OCI-LY7 (cell line): ENCODE results near the gene PPBP. TPM values are rescaled to one million over a fixed set of nuclear protein-coding genes. Genes with fewer than 3 reads are reported as not detected.
"Not testable (repeated sequence)": the region's sequence is repeated elsewhere in the genome, so short reads cannot be mapped to it uniquely, and the experiment has no call there.

ENCODE experiments used
- BruUV-seq: library from RNA; stranded (reverse); fragments of 400-500 nt; replicated peaks from 2 replicates; lab custom pipeline; 2021; lab: Mats Ljungman, UMichigan
- CTCF ChIA-PET: fragments of 300-600 bp; sonication (Branson Sonifier 250); formaldehyde crosslinking; loops from one replicate; lab custom pipeline; 2022; ENCODE audit warnings: antibody characterized with exemption; ENCODE audit not compliant: unreplicated experiment; lab: Charles Lee
- POLR2A ChIA-PET: fragments of 300-600 bp; sonication (Branson Sonifier 250); formaldehyde crosslinking; loops from one replicate; lab custom pipeline; 2022; ENCODE audit warnings: antibody characterized with exemption; lab: Charles Lee
- DNase-seq: peaks from one replicate; pipeline ENCODE4 v3.0.0-alpha.2; 2015; ENCODE audit warnings: low spot score
- H2AFZ ChIP-seq: fragments of 200-600 bp; sonication (generic), shearing (Covaris generic); 2 replicates; pipeline ENCODE4 v1.6.1; 2014; ENCODE audit warnings: mild to moderate bottlenecking, antibody characterized with exemption, low read length, moderate library complexity
- H3K27ac ChIP-seq: fragments of 200-600 bp; sonication (generic); 2 replicates; pipeline ENCODE4 v1.5.1; 2014; ENCODE audit warnings: mixed run types, low read depth, mild to moderate bottlenecking, moderate library complexity, low read length, inconsistent platforms; ENCODE audit not compliant: poor library complexity, severe bottlenecking
- H3K36me3 ChIP-seq: fragments of 200-600 bp; sonication (generic); 2 replicates; pipeline ENCODE4 v1.6.1; 2014; ENCODE audit warnings: mild to moderate bottlenecking, antibody characterized with exemption, low read length, moderate library complexity, mixed read lengths; ENCODE audit not compliant: insufficient read depth
- H3K4me1 ChIP-seq: fragments of 200-600 bp; sonication (generic); 2 replicates; pipeline ENCODE4 v1.5.1; 2014; ENCODE audit warnings: mild to moderate bottlenecking, low read length; ENCODE audit not compliant: insufficient read depth, poor library complexity, severe bottlenecking
- H3K4me2 ChIP-seq: fragments of 200-600 bp; sonication (generic); 2 replicates; pipeline ENCODE4 v1.6.1; 2014; ENCODE audit warnings: mild to moderate bottlenecking, low read length
- H3K4me3 ChIP-seq: fragments of 200-600 bp; sonication (generic); 2 replicates; pipeline ENCODE4 v1.5.1; 2014; ENCODE audit warnings: mild to moderate bottlenecking, low read depth, low read length; ENCODE audit not compliant: poor library complexity, severe bottlenecking
- H3K79me2 ChIP-seq: fragments of 200-600 bp; sonication (generic); 2 replicates; pipeline ENCODE4 v1.6.1; 2016; ENCODE audit warnings: low read depth, mild to moderate bottlenecking, low read length, moderate library complexity, mixed read lengths; ENCODE audit not compliant: insufficient read depth
- H3K9me2 ChIP-seq: fragments of 200-600 bp; sonication (generic); 2 replicates; pipeline ENCODE4 v1.6.1; 2016; ENCODE audit warnings: mild to moderate bottlenecking, low read length, mixed read lengths; ENCODE audit not compliant: insufficient read depth
- H3K9me3 ChIP-seq: fragments of 200-600 bp; sonication (generic); 2 replicates; pipeline ENCODE4 v1.6.1; 2014; ENCODE audit warnings: mild to moderate bottlenecking, mixed run types, low read length, mixed read lengths
- H4K20me1 ChIP-seq: fragments of 200-600 bp; sonication (generic); 2 replicates; pipeline ENCODE4 v1.6.1; 2014; ENCODE audit warnings: mild to moderate bottlenecking, antibody characterized with exemption, low read length, moderate library complexity, mixed read lengths; ENCODE audit not compliant: insufficient read depth
- EZH2phosphoT487 ChIP-seq: fragments of 200-600 bp; sonication (generic); IDR thresholded peaks from 2 replicates; pipeline ENCODE4 v1.6.1; 2018; ENCODE audit warnings: low read depth, borderline replicate concordance, mild to moderate bottlenecking, mixed run types, antibody characterized with exemption, low read length, moderate library complexity, mixed read lengths
- intact Hi-C: fragments of 100-400 bp; cut with micrococcal nuclease; formaldehyde crosslinking; loops from one replicate; pipeline ENCODE4 v1.10.0; 2022; ENCODE audit not compliant: unreplicated experiment
- total RNA-seq, 2 experiments: library from RNA; depleted of rRNA in 1 of 2; stranded (reverse); fragments of >200 nt in 1 of 2; shearing (Covaris generic) in 1 of 2; gene quantifications; 2 replicates each; pipeline ENCODE4 v1.2.3, GENCODE V29; 2014 to 2022
- TF ChIP-seq, protein P1 (sequence below): fragments of 200-600 bp; sonication (generic); conservative IDR thresholded peaks from 2 replicates; pipeline ENCODE4 v1.5.1; 2014; ENCODE audit warnings: mild to moderate bottlenecking, antibody characterized with exemption, low read length, moderate library complexity, mixed read lengths

Gene PPBP
- total RNA-seq, 2 experiments from 2014 or later = not detected

DNA sequence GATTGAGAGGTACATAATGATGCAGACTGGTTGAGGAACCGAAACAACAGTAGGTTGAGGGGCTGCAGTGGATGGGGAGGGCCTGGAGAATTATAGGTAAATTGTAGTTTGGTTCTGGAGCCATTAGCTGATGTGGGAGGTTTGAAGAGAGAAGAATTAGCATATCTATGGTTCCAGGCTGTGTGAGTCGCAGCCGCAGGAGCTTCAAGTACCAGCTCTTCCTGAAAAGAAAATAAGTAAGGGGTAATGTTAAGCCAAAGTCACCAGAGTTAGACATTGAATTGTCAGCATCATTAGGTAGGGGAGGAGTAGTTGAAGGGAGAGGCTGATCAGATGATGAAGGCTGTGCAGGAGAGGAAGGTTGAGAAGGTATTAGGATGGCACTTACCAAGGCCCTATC lies 35.6 kb downstream of the PPBP start:
- CTCF ChIA-PET = no interaction called here

DNA sequence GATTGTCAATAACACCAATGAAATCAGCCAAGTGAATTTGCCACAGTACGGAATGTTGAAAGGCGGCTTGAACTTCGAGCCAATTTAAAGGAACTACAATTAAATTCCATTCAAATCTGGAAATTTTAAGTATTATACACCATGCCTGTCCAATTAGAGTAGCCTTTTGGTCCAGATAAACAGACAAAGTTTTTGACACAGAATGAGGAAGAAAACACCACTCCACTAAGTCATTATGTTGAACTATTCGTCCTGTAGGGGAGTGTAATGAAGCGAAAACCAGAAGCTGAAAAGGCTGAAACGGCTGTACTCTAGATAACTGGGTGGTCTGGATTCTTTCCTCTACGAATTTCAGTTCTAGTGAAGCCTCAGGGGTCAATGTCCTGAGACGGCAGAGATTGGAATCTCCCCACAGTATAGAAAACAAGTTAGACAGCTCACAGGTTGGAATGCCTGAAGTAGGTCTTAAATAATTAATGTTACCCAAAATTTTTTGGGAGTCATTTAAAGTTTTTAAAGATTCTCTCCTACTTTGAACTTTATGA lies 37.5 kb downstream of the PPBP start:
- POLR2A ChIA-PET, CTCF ChIA-PET, H2AFZ ChIP-seq, H3K4me3 ChIP-seq, H3K27ac ChIP-seq, H3K4me1 ChIP-seq, H3K9me2 ChIP-seq, H3K9me3 ChIP-seq, H3K4me2 ChIP-seq, H3K79me2 ChIP-seq, BruUV-seq, H3K36me3 ChIP-seq, DNase-seq, H4K20me1 ChIP-seq, intact Hi-C loops: not testable (repeated sequence)

More for the DNA sequence above, 35.6 kb downstream of the PPBP start:
- Histone ChIP-seq H3K4me2 (no peak overlapping the region), H2AFZ (no peak overlapping the region), H3K79me2 (no peaks in the 10 kb centered on the region), H4K20me1 (no peaks in the 10 kb centered on the region), H3K4me3 (no peak overlapping the region), H3K36me3 (no peaks in the 10 kb centered on the region), H3K9me3 (no peaks in the 10 kb centered on the region), H3K4me1 (no peaks in the 10 kb centered on the region), H3K27ac (no peak overlapping the region), H3K9me2 (no peaks in the 10 kb centered on the region)
- DNase-seq = no peak
- TF ChIP-seq, protein P1, sequence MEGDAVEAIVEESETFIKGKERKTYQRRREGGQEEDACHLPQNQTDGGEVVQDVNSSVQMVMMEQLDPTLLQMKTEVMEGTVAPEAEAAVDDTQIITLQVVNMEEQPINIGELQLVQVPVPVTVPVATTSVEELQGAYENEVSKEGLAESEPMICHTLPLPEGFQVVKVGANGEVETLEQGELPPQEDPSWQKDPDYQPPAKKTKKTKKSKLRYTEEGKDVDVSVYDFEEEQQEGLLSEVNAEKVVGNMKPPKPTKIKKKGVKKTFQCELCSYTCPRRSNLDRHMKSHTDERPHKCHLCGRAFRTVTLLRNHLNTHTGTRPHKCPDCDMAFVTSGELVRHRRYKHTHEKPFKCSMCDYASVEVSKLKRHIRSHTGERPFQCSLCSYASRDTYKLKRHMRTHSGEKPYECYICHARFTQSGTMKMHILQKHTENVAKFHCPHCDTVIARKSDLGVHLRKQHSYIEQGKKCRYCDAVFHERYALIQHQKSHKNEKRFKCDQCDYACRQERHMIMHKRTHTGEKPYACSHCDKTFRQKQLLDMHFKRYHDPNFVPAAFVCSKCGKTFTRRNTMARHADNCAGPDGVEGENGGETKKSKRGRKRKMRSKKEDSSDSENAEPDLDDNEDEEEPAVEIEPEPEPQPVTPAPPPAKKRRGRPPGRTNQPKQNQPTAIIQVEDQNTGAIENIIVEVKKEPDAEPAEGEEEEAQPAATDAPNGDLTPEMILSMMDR = no peak
- TF ChIP-seq EZH2phosphoT487 = no peak
- POLR2A ChIA-PET = no interaction called here
- intact Hi-C loops = no loop called here
- BruUV-seq = no TSS peak

DNA sequence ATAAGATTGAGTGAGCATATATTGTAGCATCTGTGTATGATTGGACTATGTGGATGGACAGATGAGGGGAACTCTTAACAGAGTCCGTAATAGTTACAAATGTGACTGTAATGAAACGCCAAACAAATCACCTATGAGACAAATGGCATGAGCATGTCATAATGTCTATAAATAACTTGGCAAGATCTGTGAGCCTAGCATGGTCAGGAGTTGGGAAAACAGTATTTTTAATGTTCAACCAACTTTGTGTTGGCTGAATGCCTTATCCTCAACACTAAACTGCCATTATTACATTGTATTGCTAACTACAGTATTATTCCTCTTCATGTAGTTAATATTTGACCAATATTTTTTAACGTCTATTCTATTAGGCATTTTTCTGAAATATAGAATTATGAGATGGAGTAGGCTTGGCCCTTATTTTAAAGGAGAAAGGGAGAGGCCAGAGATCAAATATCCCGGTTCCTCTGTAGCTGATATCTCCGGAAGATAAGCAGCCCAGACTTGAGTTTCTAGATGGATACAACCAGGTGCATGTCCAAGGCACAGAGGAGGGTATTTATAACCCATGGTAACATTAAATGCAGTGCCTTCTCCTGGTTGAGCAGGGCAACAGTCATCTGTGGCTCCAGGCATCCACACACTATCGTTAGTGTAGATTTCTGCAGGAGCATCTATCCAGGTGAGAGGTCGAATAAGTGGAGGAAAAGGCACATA lies 38.8 kb downstream of the PPBP start:
- Histone ChIP-seq H3K79me2 (no peaks in the 10 kb centered on the region), H3K27ac (no peak overlapping the region), H4K20me1 (no peaks in the 10 kb centered on the region), H3K4me3 (no peak overlapping the region), H3K4me2 (no peak overlapping the region), H2AFZ (no peak overlapping the region), H3K36me3 (no peaks in the 10 kb centered on the region), H3K4me1 (no peaks in the 10 kb centered on the region), H3K9me3 (no peaks in the 10 kb centered on the region), H3K9me2 (no peaks in the 10 kb centered on the region)
- ChIA-PET POLR2A (interaction anchor here (1.1 kb wide), 1 partner anchor 30 kb away, joined by 4 read pairs; no protein-coding TSS in a partner anchor), CTCF (no interaction called here)
- BruUV-seq = no TSS peak
- TF ChIP-seq, protein P1 = no peak
- TF ChIP-seq EZH2phosphoT487 = no peak
- intact Hi-C loops = no loop called here
- DNase-seq = no peak
